Uterus (tissue), 4 donors: ENCODE data around the gene FUT2. TPM values are rescaled to one million over a fixed set of nuclear protein-coding genes. Genes with fewer than 3 reads are reported as not detected.
A peak's percentile ranks its signal among the peaks of the same experiment; 100 is the strongest.

Experiments
- DNase-seq, 2 donors: peaks; one replicate each; pipeline ENCODE4 v3.0.0-alpha.2; 2019 to 2020
- H3K27ac ChIP-seq, 2 donors: fragments of 200-600 bp; sonication (generic); 1 replicate in 1 of 2; 2 replicates in 1 of 2; pipeline ENCODE4 v1.5.1; 2016 to 2018
- H3K27me3 ChIP-seq, 2 donors: fragments of 200-600 bp; sonication (generic); one replicate each; pipeline ENCODE4 v1.5.1; 2018 to 2019; ENCODE audit warnings: control low read depth in 1 of 2
- H3K36me3 ChIP-seq, 2 donors: fragments of 200-600 bp; sonication (generic); one replicate each; pipeline ENCODE4 v1.5.1; 2019; ENCODE audit warnings: control low read depth in 1 of 2
- H3K4me1 ChIP-seq, 2 donors: fragments of 200-600 bp; sonication (generic); one replicate each; pipeline ENCODE4 v1.5.1; 2018 to 2019; ENCODE audit warnings: control low read depth in 1 of 2
- H3K4me3 ChIP-seq, 2 donors: fragments of 200-600 bp; sonication (generic); 1 replicate in 1 of 2; 2 replicates in 1 of 2; pipeline ENCODE4 v1.5.1; 2018 to 2019; ENCODE audit warnings: mild to moderate bottlenecking in 1 of 2
- H3K9me3 ChIP-seq, 2 donors: fragments of 200-600 bp; sonication (generic); one replicate each; pipeline ENCODE4 v1.5.1; 2019; ENCODE audit warnings: control low read depth in 1 of 2
- CTCF ChIP-seq, 4 experiments: fragments of 200-600 bp in 2 of 4; fragments of 450-650 bp in 2 of 4; sonication (generic) in 2 of 4; IDR thresholded peaks; one replicate each; pipeline ENCODE4 v1.5.1; 2016 to 2019; ENCODE audit warnings: antibody characterized with exemption in 4 of 4, mild to moderate bottlenecking in 2 of 4, moderate library complexity in 1 of 4
- POLR2A ChIP-seq, 2 donors: fragments of 450-650 bp; IDR thresholded peaks; one replicate each; pipeline ENCODE4 v1.6.1; 2016; ENCODE audit warnings: antibody characterized with exemption in 2 of 2, mild to moderate bottlenecking in 1 of 2, moderate library complexity in 1 of 2
- intact Hi-C: fragments of 100-400 bp; cut with DNase I; formaldehyde crosslinking; loops from one replicate; pipeline ENCODE4 v1.15.1; 2023; ENCODE audit warnings: low total_unique reads
- total RNA-seq, 4 donors: library from RNA; depleted of rRNA in 3 of 4; stranded (reverse); fragments of >200 nt in 3 of 4; gene quantifications; one replicate each; pipeline versions ENCODE4 v1.1.0 to v1.2.4, GENCODE V29; 2014 to 2023
- donor health status: DM: yes; HTN: yes; CAD: no.

FUT2 gene
- total RNA-seq, 4 donors from 2014 or later: 1.0 TPM; not detected in 3

DNA sequence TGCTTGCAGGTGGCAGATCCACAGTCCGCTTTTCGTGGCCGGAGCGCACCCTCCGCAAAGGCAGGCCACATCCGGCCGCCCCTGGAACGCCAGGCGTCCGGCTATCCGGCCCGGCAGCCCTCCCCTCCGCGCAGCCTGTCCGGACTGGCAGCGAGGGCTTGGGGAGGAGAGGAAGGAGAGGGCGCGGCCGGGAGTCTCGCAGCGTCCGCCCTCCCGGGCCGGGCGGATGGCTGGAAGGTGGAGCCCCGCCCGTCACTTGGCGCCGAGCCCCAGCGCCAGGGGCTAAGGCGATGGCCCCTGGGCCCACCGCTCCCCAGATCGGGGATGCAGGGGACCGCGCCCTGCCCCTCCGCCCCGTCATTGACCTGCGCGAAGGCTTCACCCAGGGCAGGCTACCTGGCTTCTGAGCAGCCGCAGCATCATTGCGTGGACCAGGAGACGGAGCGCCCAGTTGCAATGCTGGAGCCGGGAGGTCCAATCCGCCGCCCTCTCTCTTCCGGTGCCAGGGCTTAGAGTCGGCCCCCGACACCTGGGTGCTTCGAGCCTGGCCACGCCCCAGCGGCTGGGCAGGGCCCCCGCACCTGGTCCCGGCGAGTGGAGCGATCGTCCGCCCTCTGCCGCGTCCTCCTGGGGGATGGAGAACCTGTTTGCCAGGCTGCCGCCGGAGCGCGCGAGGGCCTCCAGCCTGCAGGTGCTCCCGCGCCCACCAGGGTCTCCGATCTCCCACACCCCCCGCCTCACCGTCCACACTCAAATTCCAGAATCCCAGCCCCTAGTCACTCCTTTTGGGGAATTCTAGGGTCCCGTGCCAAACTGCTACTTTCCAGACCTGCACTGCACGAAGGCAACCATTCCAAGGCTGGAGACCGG is 57.0 kb downstream of the FUT2 start, which contains the start of gene FUT1:
Gene FUT1 (minus strand): TSS at position 146 of the 870 bp plus-strand sequence. CDS start 1,360 bp downstream, outside the sequence.
- intact Hi-C loops: no loop called here
- Histone ChIP-seq H3K4me3 (peak within 1 kb of the TSS; percentile 10 to 14), H3K27ac (peak within 1 kb of the TSS in 1 of 2 donors; percentile 1), H3K4me1 (no peaks in the 10 kb centered on the region), H3K36me3 (no peaks in the 10 kb centered on the region), H3K9me3 (no peaks in the 10 kb centered on the region), H3K27me3 (no peaks in the 10 kb centered on the region)
- TF ChIP-seq CTCF (IDR thresholded peaks at IDR 0.05): peak in 1 of 4 experiments; percentile 4
- peak; percentile 24 to 41 for TF ChIP-seq POLR2A (IDR thresholded peaks at IDR 0.05)
- DNase-seq: no peak

GRCh38 chr19:48755084-48755641 is 59.4 kb downstream of the FUT2 start, which contains the start of gene FGF21:
TSS of gene FGF21 (plus strand) at chr19:48755524. CDS start at chr19:48756237, 713 bp downstream.
- H3K36me3 ChIP-seq: no peaks in the 10 kb centered on the region
- TF ChIP-seq POLR2A (IDR thresholded peaks at IDR 0.05) (no peak), CTCF (IDR thresholded peaks at IDR 0.05) (no peak)
- intact Hi-C loops: no loop called here
- H3K4me3 ChIP-seq: no peak within 1 kb of the TSS
- H3K4me1 ChIP-seq: no peaks in the 10 kb centered on the region
- H3K27me3 ChIP-seq: no peaks in the 10 kb centered on the region
- DNase-seq: no peak
- no peak within 1 kb of the TSS for H3K27ac ChIP-seq
- H3K9me3 ChIP-seq: no peaks in the 10 kb centered on the region

Other genes with a start within 250 kb of the FUT2 start
- gene GRWD1, start 250.0 kb upstream of the FUT2 start, total RNA-seq: 10 to 100 TPM in 2 of 4 donors, 1 to 10 TPM in 2; 7.7 to 33.8 (median 21.3) TPM
- 1 to 10 TPM in 2 of 4 donors, under 1 TPM in 1, not detected in 1; 0.29 to 2.2 (median 1.2) TPM for gene KCNJ14, start 240.4 kb upstream of the FUT2 start, total RNA-seq
- gene CYTH2, start 226.6 kb upstream of the FUT2 start, total RNA-seq: 10 to 100 TPM in 3 of 4 donors, 1 to 10 TPM in 1; 7.2 to 70.3 (median 36.5) TPM
- under 1 TPM in 2 of 4 donors, not detected in 2; 0.28 to 0.52 TPM for gene LMTK3, start 184.1 kb upstream of the FUT2 start, total RNA-seq
- gene SULT2B1, start 143.8 kb upstream of the FUT2 start, total RNA-seq: under 1 TPM in 1 of 4 donors, not detected in 3; 0.41 TPM
- gene SPACA4, start 89.2 kb upstream of the FUT2 start, total RNA-seq: not detected
- gene FAM83E, start 80.9 kb upstream of the FUT2 start, total RNA-seq: 1 to 10 TPM in 2 of 4 donors, not detected in 2; 1.8 TPM
- 1,000 to 10,000 TPM; 1,515 to 5,795 (median 3,195) TPM for gene RPL18, start 76.8 kb upstream of the FUT2 start, total RNA-seq
- gene SPHK2, start 76.5 kb upstream of the FUT2 start, total RNA-seq: 10 to 100 TPM; 10.0 to 27.2 (median 21.7) TPM
- gene DBP, start 58.6 kb upstream of the FUT2 start, total RNA-seq: 10 to 100 TPM in 2 of 4 donors, 1 to 10 TPM in 1, not detected in 1; 3.1 to 29.8 (median 11.3) TPM
- gene CA11, start 49.8 kb upstream of the FUT2 start, total RNA-seq: 10 to 100 TPM in 2 of 4 donors, under 1 TPM in 2; 0.51 to 55.1 (median 8.1) TPM
- 1 to 10 TPM in 2 of 4 donors, not detected in 2; 1.1 to 4.1 TPM for gene NTN5, start 23.0 kb upstream of the FUT2 start, total RNA-seq
- gene MAMSTR, start 23.8 kb downstream of the FUT2 start, total RNA-seq: 10 to 100 TPM in 1 of 4 donors, 1 to 10 TPM in 1, under 1 TPM in 1, not detected in 1; 0.26 to 24.2 (median 3.0) TPM
- gene RASIP1, start 44.6 kb downstream of the FUT2 start, total RNA-seq: 100 to 1,000 TPM in 1 of 4 donors, 10 to 100 TPM in 2, 1 to 10 TPM in 1; 5.9 to 105 (median 31.9) TPM
- gene IZUMO1, start 50.9 kb downstream of the FUT2 start, total RNA-seq: 1 to 10 TPM in 1 of 4 donors, under 1 TPM in 1, not detected in 2; under 0.01 to 2.3 TPM
- gene FUT1, start 56.7 kb downstream of the FUT2 start, total RNA-seq: 10 to 100 TPM in 1 of 4 donors, 1 to 10 TPM in 3; 1.5 to 17.7 (median 4.4) TPM
- not detected for gene FGF21, start 59.6 kb downstream of the FUT2 start, total RNA-seq
- gene BCAT2, start 115.1 kb downstream of the FUT2 start, total RNA-seq: 10 to 100 TPM in 3 of 4 donors, 1 to 10 TPM in 1; 9.2 to 54.3 (median 24.6) TPM
- gene HSD17B14, start 140.5 kb downstream of the FUT2 start, total RNA-seq: 10 to 100 TPM in 1 of 4 donors, 1 to 10 TPM in 3; 5.6 to 31.9 (median 8.7) TPM
- gene PLEKHA4, start 172.6 kb downstream of the FUT2 start, total RNA-seq: 10 to 100 TPM in 2 of 4 donors, 1 to 10 TPM in 2; 1.3 to 60.4 (median 10.4) TPM
- gene PPP1R15A, start 176.4 kb downstream of the FUT2 start, total RNA-seq: 10 to 100 TPM; 28.6 to 53.0 (median 30.9) TPM
- under 1 TPM in 2 of 4 donors, not detected in 2; 0.14 to 0.70 TPM for gene TULP2, start 202.8 kb downstream of the FUT2 start, total RNA-seq
- gene NUCB1, start 204.3 kb downstream of the FUT2 start, total RNA-seq: 100 to 1,000 TPM in 3 of 4 donors, 10 to 100 TPM in 1; 98.5 to 211 (median 173) TPM
- under 1 TPM in 2 of 4 donors, not detected in 2; 0.41 to 0.95 TPM for gene DHDH, start 237.7 kb downstream of the FUT2 start, total RNA-seq